ENCODE measurements around the gene PRAMEF13.
"Not testable (repeated sequence)": the region's sequence is repeated elsewhere in the genome, so short reads cannot be mapped to it uniquely, and the experiment has no call there.

DNA sequence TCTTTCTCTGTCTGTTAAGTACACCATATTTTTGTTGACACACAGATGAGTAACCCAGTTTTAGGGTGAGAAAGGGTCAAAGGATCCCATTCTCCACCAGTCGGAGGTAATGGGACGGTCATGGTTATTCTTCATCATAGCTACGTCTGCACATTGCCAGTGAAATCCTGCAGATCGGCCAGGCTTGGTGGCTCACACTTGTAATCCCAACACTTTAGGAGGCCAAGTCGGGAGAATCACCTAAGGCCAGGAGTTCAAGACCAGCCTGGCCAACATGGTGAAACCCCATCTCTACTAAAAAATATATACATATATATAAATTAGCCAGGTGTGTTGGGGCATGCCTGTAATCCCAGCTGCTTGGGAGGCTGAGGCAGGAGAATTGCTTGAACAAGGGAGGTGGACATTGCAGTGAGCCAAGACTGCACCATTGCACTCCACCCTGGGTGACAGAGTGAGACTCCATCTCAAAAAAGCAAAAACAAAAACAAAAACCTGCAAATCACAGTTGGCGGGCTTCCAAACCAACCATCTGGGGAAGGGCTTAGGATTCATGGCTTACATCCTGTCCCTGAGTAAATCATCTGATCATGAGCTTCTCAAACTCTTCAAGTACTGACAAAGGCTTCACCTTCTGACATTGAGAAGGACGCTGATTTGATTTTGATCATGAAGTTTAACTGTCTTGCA lies 30.0 kb upstream of the PRAMEF13 start:
- TF ChIP-seq CTCF, POLR2A, EP300 (IDR thresholded peaks at IDR 0.05): not testable (repeated sequence)

All from ovary (tissue), 3 donors.